A549 treated with GW870086 at 1 μM for 4 hours (cell line): ENCODE data around the gene TUBB6. TPM values are rescaled to one million over a fixed set of nuclear protein-coding genes. Genes with fewer than 3 reads are reported as not detected.

ENCODE experiments used
- total RNA-seq: library from RNA; stranded (reverse); fragments of 200-300 nt; extraction: Qiagen RNA extraction; gene quantifications from 5 replicates; pipeline ENCODE4 v1.2.3, GENCODE V29; 2022; ENCODE audit warnings: low read depth

Gene TUBB6
- total RNA-seq, result 187 to 218 TPM (median 200 TPM) in 5 replicates

GRCh38 chr18:12307701-12308385 is at the start of gene TUBB6:
TSS of gene TUBB6 (plus strand) at chr18:12308241. CDS start at chr18:12308293, 52 bp downstream.

Other genes with a start within 250 kb of the TUBB6 start
- gene ANKRD62, start 214.4 kb upstream of the TUBB6 start, total RNA-seq, result not detected in 5 replicates
- not detected in 5 replicates for gene CIDEA, start 53.9 kb upstream of the TUBB6 start, total RNA-seq
- gene AFG3L2, start 69.0 kb downstream of the TUBB6 start, total RNA-seq, result 35.4 to 46.2 TPM (median 37.9 TPM) in 5 replicates
- 4.7 to 8.0 TPM (median 6.9 TPM) in 5 replicates for gene PRELID3A, start 99.7 kb downstream of the TUBB6 start, total RNA-seq